PFSK-1 (cell line): ENCODE data around the gene PLEKHB1.

Experiments
- FOXP2 ChIP-seq: optimal IDR thresholded peaks from 2 replicates; pipeline ENCODE3; 2011; ENCODE audit warnings: borderline replicate concordance, control low read depth, inconsistent platforms; ENCODE audit not compliant: insufficient read depth; ENCODE audit errors: extremely low read length, extremely low read depth
- POLR2AphosphoS5 ChIP-seq: IDR thresholded peaks from 2 replicates; pipeline ENCODE4 v1.6.1; 2012; ENCODE audit warnings: low read depth, mild to moderate bottlenecking, control low read depth, low read length, moderate library complexity
- SIN3A ChIP-seq: IDR thresholded peaks from 2 replicates; pipeline ENCODE4 v1.6.1; 2012; ENCODE audit warnings: mild to moderate bottlenecking, low read length, moderate library complexity, borderline replicate concordance; ENCODE audit not compliant: insufficient read depth
- TAF1 ChIP-seq: IDR thresholded peaks from 2 replicates; pipeline ENCODE4 v1.6.1; 2012; ENCODE audit warnings: low read length, control low read depth, borderline replicate concordance; ENCODE audit not compliant: insufficient read depth
- TF ChIP-seq, protein P1 (sequence below), 2 experiments: IDR thresholded peaks; 2 replicates each; pipeline versions ENCODE4 v1.6.1 to v1.8.0; 2011 to 2012; ENCODE audit warnings: low read depth in 2 of 2, low read length in 2 of 2, control low read depth in 1 of 2, inconsistent platforms in 1 of 2, mild to moderate bottlenecking in 1 of 2, moderate library complexity in 1 of 2; ENCODE audit not compliant: insufficient read depth in 1 of 2

The PLEKHB1 gene

DNA sequence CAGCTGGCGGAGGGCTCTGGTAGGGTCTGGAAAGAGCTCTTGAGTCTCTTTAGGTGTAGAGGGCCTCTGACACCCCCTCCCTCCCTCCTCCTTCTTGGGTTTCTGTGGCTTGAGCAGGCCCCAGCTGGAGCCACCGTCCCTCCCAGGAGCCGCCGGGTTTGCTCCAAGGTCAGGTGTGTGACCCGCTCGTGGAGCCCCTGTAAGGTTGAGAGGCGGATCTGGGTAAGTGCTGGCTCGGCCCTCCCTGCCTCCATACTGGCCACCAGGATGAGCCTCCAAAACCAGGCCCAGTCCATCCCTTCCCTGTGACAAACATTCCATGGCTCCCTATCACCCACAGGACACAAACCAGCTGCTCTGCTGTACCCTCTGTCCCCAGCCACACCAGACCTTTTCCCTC, 9.3 kb downstream of the PLEKHB1 start:
- TF ChIP-seq POLR2AphosphoS5 (no peak), SIN3A (no peak), TAF1 (no peak), FOXP2 (no peak)
- TF ChIP-seq, protein P1, sequence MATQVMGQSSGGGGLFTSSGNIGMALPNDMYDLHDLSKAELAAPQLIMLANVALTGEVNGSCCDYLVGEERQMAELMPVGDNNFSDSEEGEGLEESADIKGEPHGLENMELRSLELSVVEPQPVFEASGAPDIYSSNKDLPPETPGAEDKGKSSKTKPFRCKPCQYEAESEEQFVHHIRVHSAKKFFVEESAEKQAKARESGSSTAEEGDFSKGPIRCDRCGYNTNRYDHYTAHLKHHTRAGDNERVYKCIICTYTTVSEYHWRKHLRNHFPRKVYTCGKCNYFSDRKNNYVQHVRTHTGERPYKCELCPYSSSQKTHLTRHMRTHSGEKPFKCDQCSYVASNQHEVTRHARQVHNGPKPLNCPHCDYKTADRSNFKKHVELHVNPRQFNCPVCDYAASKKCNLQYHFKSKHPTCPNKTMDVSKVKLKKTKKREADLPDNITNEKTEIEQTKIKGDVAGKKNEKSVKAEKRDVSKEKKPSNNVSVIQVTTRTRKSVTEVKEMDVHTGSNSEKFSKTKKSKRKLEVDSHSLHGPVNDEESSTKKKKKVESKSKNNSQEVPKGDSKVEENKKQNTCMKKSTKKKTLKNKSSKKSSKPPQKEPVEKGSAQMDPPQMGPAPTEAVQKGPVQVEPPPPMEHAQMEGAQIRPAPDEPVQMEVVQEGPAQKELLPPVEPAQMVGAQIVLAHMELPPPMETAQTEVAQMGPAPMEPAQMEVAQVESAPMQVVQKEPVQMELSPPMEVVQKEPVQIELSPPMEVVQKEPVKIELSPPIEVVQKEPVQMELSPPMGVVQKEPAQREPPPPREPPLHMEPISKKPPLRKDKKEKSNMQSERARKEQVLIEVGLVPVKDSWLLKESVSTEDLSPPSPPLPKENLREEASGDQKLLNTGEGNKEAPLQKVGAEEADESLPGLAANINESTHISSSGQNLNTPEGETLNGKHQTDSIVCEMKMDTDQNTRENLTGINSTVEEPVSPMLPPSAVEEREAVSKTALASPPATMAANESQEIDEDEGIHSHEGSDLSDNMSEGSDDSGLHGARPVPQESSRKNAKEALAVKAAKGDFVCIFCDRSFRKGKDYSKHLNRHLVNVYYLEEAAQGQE (IDR thresholded peaks at IDR 0.05; ENCODE audit: insufficient read depth in 1 of 2, low read depth in 2 of 2, low read length in 2 of 2): no peak

DNA sequence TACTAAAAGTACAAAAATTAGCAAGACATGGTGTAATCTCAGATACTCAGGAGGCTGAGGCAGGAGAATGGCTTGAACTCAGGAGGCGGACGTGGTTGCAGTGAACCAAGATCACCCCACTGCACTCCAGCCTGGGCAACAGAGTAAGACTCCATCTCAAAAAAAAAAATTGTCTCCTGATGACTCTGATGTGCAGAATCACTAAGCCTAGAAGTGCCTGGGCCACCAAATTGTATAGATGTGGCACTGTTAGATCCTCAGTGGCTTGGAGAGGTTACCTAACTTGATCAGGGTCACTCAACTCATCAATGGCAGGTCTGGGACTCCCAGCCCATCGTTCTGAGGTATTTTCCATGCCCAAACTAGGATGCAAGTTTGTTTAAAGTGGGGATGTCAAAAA, 10.6 kb downstream of the PLEKHB1 start:
- no peak for TF ChIP-seq POLR2AphosphoS5
- TF ChIP-seq, protein P1 (IDR thresholded peaks at IDR 0.05; ENCODE audit: insufficient read depth in 1 of 2, low read depth in 2 of 2, low read length in 2 of 2): no peak
- no peak for TF ChIP-seq FOXP2
- no peak for TF ChIP-seq SIN3A
- no peak for TF ChIP-seq TAF1

DNA sequence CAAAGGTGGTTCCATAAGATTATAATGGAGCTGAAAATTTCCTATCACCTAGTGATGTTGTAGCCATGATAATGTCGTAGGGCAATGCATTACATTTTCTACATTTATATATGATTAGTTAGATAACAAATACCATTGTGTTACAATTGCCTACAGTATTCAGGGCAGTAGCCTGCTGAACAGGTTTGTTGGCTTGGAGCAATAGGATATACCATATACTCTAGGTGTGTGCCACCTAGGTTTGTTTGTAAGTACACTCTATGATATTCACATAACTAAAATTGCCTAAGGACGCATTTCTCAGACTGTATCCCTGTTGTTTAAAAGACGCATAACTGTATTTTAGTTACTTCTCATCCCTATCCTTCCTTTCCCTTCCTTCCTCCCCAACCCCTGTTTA, 13.6 kb downstream of the PLEKHB1 start:
- no peak for TF ChIP-seq SIN3A
- TF ChIP-seq, protein P1 (IDR thresholded peaks at IDR 0.05; ENCODE audit: insufficient read depth in 1 of 2, low read depth in 2 of 2, low read length in 2 of 2): no peak
- no peak for TF ChIP-seq FOXP2
- no peak for TF ChIP-seq POLR2AphosphoS5
- TF ChIP-seq TAF1: no peak

DNA sequence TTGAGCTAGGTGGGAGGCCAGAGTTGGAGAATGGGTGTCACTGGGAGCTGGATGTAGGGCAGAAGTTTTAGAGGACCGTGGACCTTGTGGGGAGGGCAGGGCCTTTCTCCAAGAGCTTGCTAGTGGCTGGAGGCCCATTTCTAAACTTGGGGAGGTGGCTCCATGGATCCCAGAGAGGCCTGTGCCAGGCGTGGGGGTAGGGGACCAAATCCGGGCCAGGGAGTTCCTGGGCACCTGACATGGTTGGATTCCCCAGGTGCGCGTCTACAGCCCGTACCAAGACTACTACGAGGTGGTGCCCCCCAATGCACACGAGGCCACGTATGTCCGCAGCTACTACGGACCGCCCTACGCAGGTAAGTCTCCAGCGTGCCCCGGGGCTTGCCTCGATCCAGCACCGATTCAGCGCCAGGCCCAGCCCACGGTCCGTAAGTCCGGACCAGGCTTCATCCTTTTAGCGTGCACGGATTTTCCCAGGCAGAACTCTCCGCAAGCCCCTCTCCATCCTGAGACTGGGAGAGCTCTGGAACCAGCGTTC, 14.2 kb downstream of the PLEKHB1 start:
- TF ChIP-seq, protein P1 (IDR thresholded peaks at IDR 0.05; ENCODE audit: insufficient read depth in 1 of 2, low read depth in 2 of 2, low read length in 2 of 2): no peak
- no peak for TF ChIP-seq SIN3A
- TF ChIP-seq TAF1: no peak
- no peak for TF ChIP-seq POLR2AphosphoS5
- no peak for TF ChIP-seq FOXP2

DNA sequence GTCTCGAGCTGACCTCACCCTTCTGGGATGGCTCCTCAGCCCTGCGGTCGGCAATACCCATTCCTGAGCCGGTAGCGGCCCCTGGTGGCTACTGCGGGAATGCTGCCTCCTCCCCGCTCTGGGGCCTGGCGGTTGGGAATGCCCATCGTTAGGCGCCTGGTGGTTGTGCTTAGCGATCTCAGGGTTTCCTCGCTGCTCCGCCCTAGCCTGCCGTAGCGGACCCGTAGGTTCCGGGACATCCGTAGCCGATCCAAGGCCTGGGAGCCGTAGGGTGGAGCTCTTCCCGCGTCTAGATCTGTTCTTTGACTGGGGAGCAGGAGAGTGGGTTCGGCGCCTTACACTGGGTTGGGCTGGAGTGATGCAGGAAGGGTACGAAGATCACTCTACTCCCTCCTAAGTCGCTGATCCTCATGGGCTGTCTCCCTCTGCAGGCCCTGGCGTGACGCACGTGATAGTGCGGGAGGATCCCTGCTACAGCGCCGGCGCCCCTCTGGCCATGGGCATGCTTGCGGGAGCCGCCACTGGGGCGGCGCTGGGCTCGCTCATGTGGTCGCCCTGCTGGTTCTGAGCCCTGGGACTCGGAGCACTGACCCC, 14.8 kb downstream of the PLEKHB1 start:
- TF ChIP-seq, protein P1 (IDR thresholded peaks at IDR 0.05; ENCODE audit: insufficient read depth in 1 of 2, low read depth in 2 of 2, low read length in 2 of 2): no peak
- TF ChIP-seq POLR2AphosphoS5: no peak
- TF ChIP-seq TAF1: no peak
- TF ChIP-seq FOXP2: no peak
- no peak for TF ChIP-seq SIN3A
